Measurements from ENCODE around the gene INA.

The INA gene

GRCh38 chr10:103276251-103276895, 565 bp upstream of the INA start:
- no peak for DNase-seq

- no peak for DNase-seq
Measured at GRCh38 chr10:103277713-103278536, 987 bp downstream of the INA start.

GRCh38 chr10:103278537-103278823, 1.5 kb downstream of the INA start:
- DNase-seq: no peak

GRCh38 chr10:103278862-103279298, 1.9 kb downstream of the INA start:
- DNase-seq: peak; percentile 54 to 70

GRCh38 chr10:103280031-103280430, 3.1 kb downstream of the INA start:
- no peak for DNase-seq

GRCh38 chr10:103280506-103280905, 3.6 kb downstream of the INA start:
- no peak for DNase-seq

- no peak for DNase-seq
Measured at GRCh38 chr10:103281753-103282152, 4.8 kb downstream of the INA start.

- DNase-seq: no peak
Measured at GRCh38 chr10:103282961-103283360, 6.0 kb downstream of the INA start.

- DNase-seq: no peak
Measured at GRCh38 chr10:103284170-103284569, 7.2 kb downstream of the INA start.

- no peak for DNase-seq
Measured at GRCh38 chr10:103287992-103288391, 11.1 kb downstream of the INA start.

- no peak for DNase-seq
Measured at GRCh38 chr10:103291588-103291987, 14.7 kb downstream of the INA start.

- DNase-seq: no peak
Measured at GRCh38 chr10:103295374-103296015, 18.6 kb downstream of the INA start.

- no peak for DNase-seq
Measured at GRCh38 chr10:103307594-103307993, 30.7 kb downstream of the INA start.

GRCh38 chr10:103310197-103310596, 33.3 kb downstream of the INA start:
- DNase-seq: no peak

- no peak for DNase-seq
Measured at GRCh38 chr10:103316087-103316486, 39.1 kb downstream of the INA start.

- DNase-seq: no peak
Measured at GRCh38 chr10:103327906-103328305, 51.0 kb downstream of the INA start.

- DNase-seq: no peak
Measured at GRCh38 chr10:103333934-103334520, 57.1 kb downstream of the INA start.

- no peak for DNase-seq
Measured at GRCh38 chr10:103334567-103334966, 57.6 kb downstream of the INA start.

- DNase-seq: no peak
Measured at GRCh38 chr10:103336370-103336769, 59.4 kb downstream of the INA start.

Data from stimulated activated CD4-positive, alpha-beta T cell treated with anti-CD3 and anti-CD28 coated beads, Interleukin-2, amount 100 ng/mL, for 24 hours (primary cell).